Brain microvascular endothelial cell (primary cell): ENCODE data around the gene FOXM1.
A peak's percentile ranks its signal among the peaks of the same experiment; 100 is the strongest.

ENCODE experiments used
- DNase-seq: peaks from one replicate; pipeline ENCODE4 v3.0.0-alpha.2; 2020
- H3K27ac ChIP-seq: fragments of 250-450 bp; sonication (Bioruptor Pico); 2 replicates; pipeline ENCODE4 v1.5.1; 2020; ENCODE audit warnings: mild to moderate bottlenecking, moderate library complexity
- H3K27me3 ChIP-seq: fragments of 250-450 bp; sonication (Bioruptor Pico); replicated peaks from 2 replicates; pipeline ENCODE4 v1.5.1; 2020; ENCODE audit warnings: mild to moderate bottlenecking
- H3K36me3 ChIP-seq: fragments of 250-450 bp; sonication (Bioruptor Pico); replicated peaks from 2 replicates; pipeline ENCODE4 v1.5.1; 2020; ENCODE audit warnings: mild to moderate bottlenecking
- H3K4me3 ChIP-seq: 2 replicates; pipeline ENCODE4 v1.5.1; 2011; ENCODE audit warnings: low read depth, mild to moderate bottlenecking, control low read depth, low read length, moderate library complexity
- CTCF ChIP-seq: IDR thresholded peaks from 2 replicates; pipeline ENCODE4 v1.5.1; 2011; ENCODE audit warnings: low read depth, mild to moderate bottlenecking, moderate library complexity, low read length, control low read depth, inconsistent platforms; ENCODE audit errors: missing control alignments
- in situ Hi-C: cut with HindIII; loops from 2 replicates; pipeline ENCODE4 v1.10.0; 2017; ENCODE audit warnings: low sequenced_read_pairs, low pct_ligation_motif_present

The FOXM1 gene

GRCh38 chr12:2844786-2845185 is 32.2 kb downstream of the FOXM1 start:
- no peak for TF ChIP-seq CTCF
- Histone ChIP-seq H3K27me3 (no peaks in the 10 kb centered on the region), H3K4me3 (no peak overlapping the region), H3K36me3 (no peaks in the 10 kb centered on the region), H3K27ac (peak overlapping the region; percentile 85)
- peak; percentile 54 for DNase-seq
- in situ Hi-C loops, result no loop called here

GRCh38 chr12:2842948-2843347 is 34.0 kb downstream of the FOXM1 start:
- Histone ChIP-seq H3K4me3 (no peak overlapping the region), H3K36me3 (no peaks in the 10 kb centered on the region), H3K27ac (no peak overlapping the region), H3K27me3 (no peaks in the 10 kb centered on the region)
- no peak for DNase-seq
- in situ Hi-C loops, result no loop called here
- no peak for TF ChIP-seq CTCF

- Histone ChIP-seq H3K27ac (no peak overlapping the region), H3K36me3 (no peaks in the 10 kb centered on the region)
- in situ Hi-C loops, result no loop called here
Measured at GRCh38 chr12:2841056-2841650, 35.8 kb downstream of the FOXM1 start.

GRCh38 chr12:2836574-2836973 is 40.4 kb downstream of the FOXM1 start:
- H3K27me3 ChIP-seq, result no peaks in the 10 kb centered on the region
- TF ChIP-seq CTCF, result no peak
- no peak overlapping the region for H3K4me3 ChIP-seq
- H3K36me3 ChIP-seq, result no peaks in the 10 kb centered on the region
- DNase-seq, result no peak
- no peak overlapping the region for H3K27ac ChIP-seq
- in situ Hi-C loops, result no loop called here

More at GRCh38 chr12:2841056-2841650, 35.8 kb downstream of the FOXM1 start:
- no peak for DNase-seq
- H3K4me3 ChIP-seq, result no peak overlapping the region
- TF ChIP-seq CTCF, result no peak
- no peaks in the 10 kb centered on the region for H3K27me3 ChIP-seq

- no peaks in the 10 kb centered on the region for H3K36me3 ChIP-seq
- DNase-seq, result no peak
- no peak overlapping the region for H3K27ac ChIP-seq
- H3K27me3 ChIP-seq, result no peaks in the 10 kb centered on the region
- in situ Hi-C loops, result no loop called here
- no peak overlapping the region for H3K4me3 ChIP-seq
- TF ChIP-seq CTCF, result no peak
Measured at GRCh38 chr12:2835691-2836403, 41.1 kb downstream of the FOXM1 start.
